NCI-H748 (cell line): Measurements from ENCODE around the gene CDH24.

ENCODE experiments used
- DNase-seq: peaks from one replicate; lab custom pipeline; 2025; ENCODE audit not compliant: unreplicated experiment; lab: John Stamatoyannopoulos, UW

CDH24 gene

GRCh38 chr14:23056956-23057756 lies at the start of gene CDH24:
Gene CDH24, minus strand, starts transcription at chr14:23057520. Its CDS starts 1,787 bp downstream, at chr14:23055733.
- no peak for DNase-seq

- no peak for DNase-seq
These were observed 49.4 kb upstream of the CDH24 start for GRCh38 chr14:23106747-23107045.

GRCh38 chr14:23105348-23105824 lies 48.1 kb upstream of the CDH24 start:
- no peak for DNase-seq

- DNase-seq = no peak
These were observed 47.4 kb upstream of the CDH24 start, which contains the start of gene CIROP for GRCh38 chr14:23104591-23105347. Gene CIROP, minus strand, starts transcription at chr14:23104989. Its CDS starts 69 bp downstream, at chr14:23104920.

GRCh38 chr14:23104070-23104590 lies 46.8 kb upstream of the CDH24 start:
- no peak for DNase-seq

- DNase-seq = no peak
These were observed 46.3 kb upstream of the CDH24 start for GRCh38 chr14:23103581-23103980.

- DNase-seq = no peak
These were observed 45.5 kb upstream of the CDH24 start for GRCh38 chr14:23102801-23103200.

GRCh38 chr14:23101986-23102625 lies 44.8 kb upstream of the CDH24 start:
- no peak for DNase-seq

GRCh38 chr14:23101213-23101970 lies 44.1 kb upstream of the CDH24 start:
- no peak for DNase-seq

- DNase-seq = no peak
These were observed 42.0 kb upstream of the CDH24 start for GRCh38 chr14:23099212-23099861.

- DNase-seq = no peak
These were observed 40.5 kb upstream of the CDH24 start for GRCh38 chr14:23097786-23098185.

- no peak for DNase-seq
These were observed 38.1 kb upstream of the CDH24 start, which contains the start of gene C14orf119 for GRCh38 chr14:23095196-23096108. Gene C14orf119, plus strand, starts transcription at chr14:23095505. Its CDS starts 2,154 bp downstream, at chr14:23097659.

- DNase-seq = no peak
These were observed 37.4 kb upstream of the CDH24 start, which contains the start of gene ACIN1 for GRCh38 chr14:23094666-23095195. Gene ACIN1, minus strand, starts transcription at chr14:23095136. Its CDS starts 24 bp downstream, at chr14:23095112.

- DNase-seq = no peak
These were observed 36.8 kb upstream of the CDH24 start for GRCh38 chr14:23093991-23094665.

- DNase-seq = no peak
These were observed 36.2 kb upstream of the CDH24 start for GRCh38 chr14:23093526-23093925.

- DNase-seq = no peak
These were observed 35.8 kb upstream of the CDH24 start for GRCh38 chr14:23093104-23093503.

- DNase-seq = no peak
These were observed 34.2 kb upstream of the CDH24 start for GRCh38 chr14:23091294-23092225.
